Stimulated activated CD8-positive, alpha-beta memory T cell treated with anti-CD3 and anti-CD28 coated beads, Interleukin-7, amount 100 ng/mL, for 1 hour (primary cell): ENCODE data around the gene LCN2.

Source experiments
- DNase-seq, 2 donors: peaks; one replicate each; pipeline ENCODE4 v3.0.0-alpha.2; 2020; ENCODE audit warnings: low read depth in 2 of 2

Gene LCN2

DNA sequence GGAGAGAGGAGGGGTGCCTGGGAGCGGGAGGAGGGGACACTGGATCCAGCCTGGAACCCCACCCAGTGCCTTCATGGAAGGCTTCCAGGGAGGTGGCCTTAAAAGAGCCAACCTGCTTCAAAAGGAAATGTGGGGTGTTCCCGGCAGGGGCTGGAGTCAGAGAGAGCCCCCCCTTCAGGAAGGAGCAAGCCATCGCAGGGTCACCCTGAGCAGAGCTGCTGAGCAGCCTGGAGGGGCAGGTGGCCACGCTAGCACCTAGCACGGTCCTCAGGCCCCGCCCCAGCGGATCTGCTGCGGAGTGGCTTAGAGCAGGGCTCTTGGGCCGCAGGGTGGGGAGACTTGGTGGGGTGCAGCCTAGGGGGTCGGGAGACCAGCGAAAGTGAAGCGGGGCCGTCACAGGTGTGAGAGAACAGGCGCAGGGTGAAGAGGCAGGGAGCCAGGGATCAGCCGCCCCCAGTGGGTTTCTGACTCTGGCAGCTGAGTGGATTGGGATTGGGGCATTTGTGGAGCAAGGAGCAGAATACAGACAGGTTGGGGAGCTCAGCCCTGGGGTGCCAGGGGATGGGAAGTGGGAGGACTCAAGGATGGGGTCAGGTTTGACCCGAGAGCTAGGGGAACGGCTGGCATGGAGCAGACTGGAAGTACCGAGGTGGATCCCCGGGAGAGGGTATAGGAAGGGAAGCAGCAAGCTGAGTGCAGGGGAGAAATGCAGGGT lies 1.5 kb downstream of the LCN2 start:
- no peak for DNase-seq

DNA sequence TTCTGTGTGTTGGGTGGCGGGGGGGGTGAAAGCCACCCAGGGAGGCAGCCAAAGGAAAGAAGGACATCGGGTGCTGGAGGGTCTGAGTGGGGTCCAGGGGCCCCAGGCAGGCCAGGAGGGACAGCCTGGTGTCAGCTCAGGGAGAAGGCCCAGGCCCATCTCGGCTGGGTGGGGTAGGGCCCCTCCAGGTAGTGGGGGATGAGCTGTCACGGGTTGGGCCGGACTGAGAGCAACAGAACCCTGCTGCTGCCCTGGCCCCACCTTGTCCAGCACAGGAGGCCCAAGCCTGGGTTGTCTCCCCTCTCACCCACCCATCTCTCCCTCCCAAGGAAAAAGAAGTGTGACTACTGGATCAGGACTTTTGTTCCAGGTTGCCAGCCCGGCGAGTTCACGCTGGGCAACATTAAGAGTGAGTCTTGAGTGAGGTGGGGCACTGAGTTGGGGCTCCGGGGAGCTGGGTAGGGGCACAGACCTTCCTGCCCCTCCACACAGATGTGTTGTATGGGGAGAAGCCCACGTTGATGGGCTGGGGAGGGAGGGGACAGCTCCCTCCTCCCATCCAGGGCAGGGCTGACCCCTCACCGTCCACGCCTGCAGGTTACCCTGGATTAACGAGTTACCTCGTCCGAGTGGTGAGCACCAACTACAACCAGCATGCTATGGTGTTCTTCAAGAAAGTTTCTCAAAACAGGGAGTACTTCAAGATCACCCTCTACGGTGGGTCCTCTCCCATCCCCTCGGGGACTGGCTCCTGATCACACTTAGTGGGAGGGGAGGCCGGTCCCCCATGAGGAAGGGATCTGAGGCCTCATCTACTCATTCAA lies 2.3 kb downstream of the LCN2 start:
- DNase-seq: no peak

DNA sequence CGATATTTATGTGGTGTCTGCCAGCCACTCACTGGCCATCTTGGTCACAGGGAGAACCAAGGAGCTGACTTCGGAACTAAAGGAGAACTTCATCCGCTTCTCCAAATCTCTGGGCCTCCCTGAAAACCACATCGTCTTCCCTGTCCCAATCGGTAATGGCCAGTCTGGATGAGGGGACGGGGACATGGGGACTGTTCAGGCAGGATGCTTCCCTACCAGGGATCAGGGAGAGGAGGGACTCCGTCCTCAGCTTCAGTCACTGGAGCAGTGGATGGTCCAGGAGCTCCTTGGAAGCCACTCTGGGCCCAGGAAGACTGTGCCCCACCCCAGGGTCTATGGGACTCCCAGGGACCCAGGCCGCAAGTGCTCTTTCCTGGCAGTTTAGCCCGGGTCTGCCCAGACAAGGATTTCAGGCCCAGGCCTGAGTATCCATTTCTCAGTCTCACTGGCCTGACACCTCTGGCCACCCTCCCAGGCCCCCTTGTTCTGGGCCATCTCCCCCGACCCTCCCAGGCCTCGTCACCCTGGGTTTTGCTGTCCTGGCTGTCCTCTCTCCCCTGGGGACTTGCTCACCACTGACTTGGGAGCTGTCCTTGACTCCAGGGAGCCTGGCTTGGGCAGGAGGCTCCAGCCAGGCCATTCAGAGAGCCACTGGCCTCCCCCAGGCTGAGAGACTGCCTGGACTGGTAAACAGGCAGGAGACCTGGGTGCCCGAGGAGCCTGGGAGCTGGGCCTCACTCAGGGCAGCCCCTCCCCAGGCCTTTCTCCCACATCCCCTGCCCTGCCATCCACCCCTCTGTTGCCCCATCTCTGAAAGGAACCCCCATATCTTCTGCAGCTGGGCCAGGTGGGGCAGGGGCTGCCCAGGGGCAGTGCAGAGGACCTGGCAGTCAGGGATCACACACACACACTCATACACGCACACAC lies 3.1 kb downstream of the LCN2 start:
- DNase-seq: no peak

DNA sequence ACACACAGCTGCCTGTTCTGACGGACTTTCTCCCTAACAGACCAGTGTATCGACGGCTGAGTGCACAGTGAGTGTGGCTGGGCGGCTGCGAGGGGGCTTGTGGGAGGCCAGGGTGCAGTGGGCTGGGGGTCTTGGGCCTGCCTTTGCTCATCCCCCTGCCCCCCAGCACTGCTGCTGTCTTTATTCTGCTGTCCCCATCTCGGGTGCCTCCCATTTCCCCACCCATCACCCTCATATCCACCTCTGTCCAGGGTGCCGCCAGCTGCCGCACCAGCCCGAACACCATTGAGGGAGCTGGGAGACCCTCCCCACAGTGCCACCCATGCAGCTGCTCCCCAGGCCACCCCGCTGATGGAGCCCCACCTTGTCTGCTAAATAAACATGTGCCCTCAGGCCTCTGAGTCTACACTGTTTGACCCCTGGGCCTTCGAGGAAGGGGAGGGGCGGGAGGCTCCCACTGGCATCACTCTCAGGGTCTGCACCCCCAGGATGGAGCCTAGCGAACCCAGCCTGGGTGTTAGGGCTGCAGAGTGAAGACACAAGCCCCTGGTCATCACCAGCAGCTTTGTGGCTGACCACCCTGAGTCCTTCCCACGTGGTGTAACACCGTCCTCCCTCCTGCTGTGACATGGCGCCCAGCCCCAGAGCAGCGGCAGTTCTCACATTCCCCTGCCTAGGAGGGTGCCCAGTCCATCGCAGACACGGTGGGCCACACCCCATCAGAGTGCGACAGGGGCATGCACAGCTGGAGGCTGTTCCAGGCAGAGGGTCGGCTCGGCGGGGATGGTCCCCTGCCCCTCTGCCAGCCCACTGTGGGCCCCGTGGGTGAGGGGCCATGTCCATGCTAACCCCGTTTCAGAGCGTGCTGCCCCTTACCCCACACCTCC lies 4.0 kb downstream of the LCN2 start:
- no peak for DNase-seq

DNA sequence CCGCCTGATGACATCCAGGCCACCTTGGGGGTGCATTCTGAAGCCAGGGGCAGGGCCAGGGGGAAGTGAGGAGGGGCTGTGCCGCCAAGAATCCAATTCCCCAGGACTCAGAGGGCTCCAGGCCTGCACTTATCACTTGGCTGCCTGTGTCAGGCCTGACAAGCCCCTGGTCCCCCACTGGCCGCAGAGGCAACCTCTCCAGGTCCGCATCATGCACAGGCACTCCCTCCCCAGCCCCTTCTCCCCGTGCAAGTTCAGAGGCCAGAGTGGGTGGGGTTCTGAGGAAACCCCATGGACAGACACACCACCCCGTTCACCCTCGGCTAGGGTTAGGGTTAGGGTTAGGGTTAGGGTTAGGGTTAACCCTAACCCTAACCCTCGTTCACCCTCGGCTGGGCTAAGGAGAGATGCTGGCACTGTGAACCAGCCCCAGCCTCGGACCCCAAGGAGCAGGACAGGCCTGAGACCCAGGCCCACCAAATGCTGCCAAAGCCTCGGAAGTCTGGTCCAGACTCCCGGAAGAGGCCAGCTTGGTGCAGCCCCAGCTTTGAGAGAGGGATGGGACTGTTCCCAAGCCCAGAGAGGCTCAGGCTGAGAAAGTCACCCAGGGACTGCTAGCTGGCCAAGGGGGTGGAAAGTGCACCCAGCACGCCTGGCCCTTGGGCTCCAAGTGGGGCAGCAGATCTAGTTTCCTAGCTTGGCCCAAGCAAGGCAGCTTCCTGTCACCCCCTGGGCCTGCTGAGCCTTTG lies 4.9 kb downstream of the LCN2 start:
- no peak for DNase-seq

DNA sequence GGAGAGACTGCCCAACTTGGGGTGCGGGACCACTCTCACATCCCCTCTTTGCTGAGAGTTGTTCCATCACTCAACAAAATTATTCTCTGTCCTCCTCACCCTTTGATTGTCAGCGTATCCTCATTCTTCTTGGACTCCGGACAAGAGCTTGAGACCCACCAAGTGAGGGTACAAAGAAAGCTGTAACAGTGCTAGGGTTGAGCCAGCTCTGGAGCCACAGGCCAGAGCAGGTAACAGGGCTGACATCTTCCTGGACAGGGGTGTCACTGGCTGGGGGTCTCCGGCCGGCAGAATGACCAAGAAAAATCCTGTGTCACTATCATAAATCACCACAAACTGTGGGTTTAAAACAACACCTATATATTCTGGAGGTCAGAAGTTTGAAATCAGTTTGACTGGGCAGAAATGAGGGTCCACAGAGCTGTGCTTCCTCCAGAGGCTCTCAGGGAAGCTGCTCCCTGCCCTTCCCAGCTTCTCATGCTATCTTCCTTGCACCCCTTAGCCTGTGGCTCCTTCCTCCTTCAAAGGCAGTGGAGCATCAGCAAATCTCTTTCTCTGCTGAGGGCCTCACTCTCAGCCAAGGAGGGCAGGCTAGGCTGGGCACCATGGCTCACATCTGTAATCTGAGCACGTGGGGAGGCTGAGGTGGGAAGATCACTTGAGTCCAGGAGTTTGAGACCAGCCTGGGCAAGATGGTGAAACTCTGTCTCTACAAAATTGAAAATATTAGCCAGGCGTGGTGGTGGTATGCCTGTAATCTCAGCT lies 6.7 kb downstream of the LCN2 start:
- no peak for DNase-seq

DNA sequence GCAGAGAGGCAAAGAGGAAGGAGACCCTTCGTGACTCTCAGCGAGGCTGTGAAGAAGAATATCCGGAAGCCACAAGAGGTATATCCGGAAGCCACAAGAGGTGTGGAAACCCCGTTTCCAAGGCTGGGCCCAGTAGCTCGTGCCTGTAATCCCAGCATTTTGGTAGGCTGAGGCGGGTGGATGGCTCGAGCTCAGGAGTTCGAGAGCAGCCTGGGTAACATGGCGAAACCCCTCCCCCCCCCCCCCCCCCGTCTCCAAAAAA lies 10.2 kb downstream of the LCN2 start:
- DNase-seq: no peak

DNA sequence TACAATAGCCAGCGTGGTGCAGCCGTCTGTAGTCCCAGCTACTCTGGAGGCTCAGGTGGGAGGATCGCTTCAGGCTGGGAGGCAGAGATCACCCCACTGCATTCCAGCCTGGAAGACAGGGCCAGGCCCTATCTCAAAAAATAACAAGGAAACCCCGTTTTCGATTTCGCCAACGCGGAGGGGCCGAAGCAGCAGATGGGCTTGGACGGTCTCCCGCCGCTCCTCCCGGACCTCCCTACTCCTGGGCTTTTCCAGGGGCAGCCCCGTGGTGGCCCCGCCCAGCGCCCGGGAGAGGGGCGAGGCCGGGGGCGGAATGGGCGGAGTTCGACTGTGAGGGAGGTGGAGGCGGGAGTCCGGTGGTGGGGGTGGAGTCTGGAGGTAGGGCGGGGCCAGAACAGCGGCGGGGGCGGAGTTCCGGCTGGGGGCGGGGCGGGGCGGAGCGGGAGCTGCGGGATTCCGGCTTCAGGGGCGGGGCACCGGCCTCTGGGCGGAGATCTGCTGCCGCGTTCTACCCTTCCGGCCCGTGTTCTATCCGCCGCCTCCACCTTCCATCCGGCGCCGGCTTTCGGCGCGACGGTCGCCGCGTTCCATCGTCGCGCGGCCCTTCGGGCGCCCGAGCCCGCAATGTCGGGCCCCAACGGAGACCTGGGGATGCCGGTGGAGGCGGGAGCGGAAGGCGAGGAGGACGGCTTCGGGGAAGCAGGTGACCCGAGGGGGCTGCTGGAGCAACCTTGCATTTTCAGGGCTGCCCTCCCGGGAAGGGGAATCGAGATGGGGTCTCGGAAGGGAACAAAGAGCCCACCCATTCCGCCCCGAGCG lies 10.7 kb downstream of the LCN2 start, which contains the start of gene BBLN:
BBLN (plus strand) TSS at position 482 of the 819 bp plus-strand sequence; CDS start at position 625, 143 bp downstream.
- DNase-seq: peak; percentile 84 to 92

DNA sequence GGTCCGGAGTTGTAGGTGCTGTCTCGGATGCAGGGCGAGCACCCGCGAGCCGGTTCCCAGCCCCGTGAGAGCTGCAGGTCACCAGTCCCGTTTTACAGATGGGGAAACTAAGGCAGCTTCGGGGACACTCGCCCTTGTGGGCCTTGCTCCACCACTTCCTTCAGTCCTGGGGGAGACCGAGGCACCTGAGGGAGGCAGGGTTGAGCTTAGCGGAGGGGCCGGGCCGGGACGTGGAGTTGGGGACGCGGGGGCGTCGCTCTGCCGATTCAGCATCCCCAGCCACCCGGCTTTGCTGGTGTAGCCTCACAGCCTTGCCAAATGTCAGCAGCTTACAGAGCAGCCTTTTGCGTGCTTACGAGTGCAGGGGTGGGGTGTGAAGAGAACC lies 11.3 kb downstream of the LCN2 start:
- DNase-seq: no peak

DNA sequence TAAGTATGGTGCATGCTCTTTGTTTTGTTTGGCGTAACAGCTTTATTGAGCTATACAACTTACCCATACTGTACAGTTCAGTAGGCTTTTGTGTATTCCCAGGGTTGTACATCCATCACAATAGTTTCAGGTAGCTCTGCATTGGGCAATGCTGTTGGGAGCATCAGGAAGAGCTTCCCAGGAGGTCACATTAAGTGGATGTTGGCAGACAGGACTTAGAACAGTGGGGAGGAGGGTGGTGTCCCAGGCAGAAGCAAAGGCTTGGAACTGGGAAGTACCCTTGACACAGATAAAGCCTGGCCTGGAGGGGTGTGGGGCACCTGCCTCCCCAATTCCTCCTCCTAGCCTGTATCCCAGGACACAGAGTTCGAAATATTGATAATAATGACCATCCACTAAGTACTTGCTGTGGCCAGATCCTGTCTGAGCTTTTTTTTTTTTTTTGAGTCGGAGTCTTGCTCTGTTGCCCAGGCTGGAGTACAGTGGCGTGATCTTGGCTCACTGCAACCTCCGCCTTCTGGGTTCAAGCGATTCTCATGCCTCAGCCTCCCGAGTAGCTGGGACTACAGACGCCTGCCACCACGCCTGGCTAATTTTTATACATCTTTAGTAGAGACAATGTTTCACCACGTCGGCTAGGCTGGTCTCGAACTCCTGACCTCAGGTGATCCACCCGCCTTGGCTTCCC lies 12.1 kb downstream of the LCN2 start:
- DNase-seq: no peak

DNA sequence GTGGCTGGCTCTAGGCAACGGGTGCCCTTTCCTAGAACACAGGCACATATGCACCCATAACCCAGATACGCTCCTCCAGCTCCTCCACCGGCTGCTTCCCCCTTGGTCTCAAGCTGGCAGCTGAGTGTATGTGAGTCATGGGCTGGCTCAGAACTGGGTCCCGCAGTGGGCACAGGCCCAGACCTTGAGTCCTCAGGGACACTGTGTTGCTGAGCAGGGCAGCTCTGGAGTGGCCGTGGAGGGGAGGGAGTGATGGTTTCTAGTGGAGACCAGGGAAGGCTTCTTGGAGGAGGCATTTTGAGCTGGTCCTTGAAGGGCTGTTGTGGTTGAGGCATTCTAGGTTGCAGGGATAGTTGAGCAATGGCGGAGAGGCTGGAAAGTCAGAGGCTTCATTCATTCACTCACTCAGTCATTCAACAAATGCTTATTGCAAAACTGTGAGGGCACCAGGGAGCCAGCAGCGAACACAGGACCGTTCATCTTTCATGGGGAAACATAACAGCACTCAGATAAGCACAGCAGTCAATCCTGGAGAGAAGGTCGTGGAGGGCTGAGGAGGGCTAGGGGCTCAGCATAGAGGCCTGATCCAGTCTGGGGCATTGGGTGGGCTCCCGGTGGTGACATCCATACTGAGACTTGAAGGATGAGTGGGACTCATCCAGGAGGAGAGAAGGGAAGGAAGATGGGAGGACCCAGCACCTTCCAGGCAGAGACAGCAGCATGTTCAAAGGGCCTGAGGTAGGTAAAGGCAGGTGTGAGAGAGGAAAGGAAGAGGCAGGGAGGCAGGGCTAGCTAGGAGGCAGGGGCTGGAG lies 13.2 kb downstream of the LCN2 start:
- DNase-seq: no peak

DNA sequence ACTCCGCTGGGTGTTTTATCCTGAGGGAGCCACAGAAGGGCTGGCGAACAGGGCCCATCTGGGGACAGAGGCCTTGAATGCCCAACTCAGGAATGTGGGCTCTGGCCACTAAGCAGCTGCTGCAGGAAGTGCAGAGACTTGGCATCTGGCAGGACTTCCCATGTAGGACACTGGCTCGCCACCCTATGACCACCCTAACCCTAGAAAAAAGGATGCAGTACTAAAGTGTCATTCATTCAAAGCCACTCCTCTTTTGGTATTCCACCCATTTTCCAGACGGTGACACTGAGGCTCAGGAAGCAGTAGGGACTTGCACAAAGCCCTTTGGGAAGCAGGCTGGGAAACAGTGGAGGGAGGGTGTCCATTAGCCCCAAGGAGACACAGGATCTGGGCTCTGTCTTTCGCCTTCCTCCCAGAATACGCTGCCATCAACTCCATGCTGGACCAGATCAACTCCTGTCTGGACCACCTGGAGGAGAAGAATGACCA lies 13.8 kb downstream of the LCN2 start:
- no peak for DNase-seq

DNA sequence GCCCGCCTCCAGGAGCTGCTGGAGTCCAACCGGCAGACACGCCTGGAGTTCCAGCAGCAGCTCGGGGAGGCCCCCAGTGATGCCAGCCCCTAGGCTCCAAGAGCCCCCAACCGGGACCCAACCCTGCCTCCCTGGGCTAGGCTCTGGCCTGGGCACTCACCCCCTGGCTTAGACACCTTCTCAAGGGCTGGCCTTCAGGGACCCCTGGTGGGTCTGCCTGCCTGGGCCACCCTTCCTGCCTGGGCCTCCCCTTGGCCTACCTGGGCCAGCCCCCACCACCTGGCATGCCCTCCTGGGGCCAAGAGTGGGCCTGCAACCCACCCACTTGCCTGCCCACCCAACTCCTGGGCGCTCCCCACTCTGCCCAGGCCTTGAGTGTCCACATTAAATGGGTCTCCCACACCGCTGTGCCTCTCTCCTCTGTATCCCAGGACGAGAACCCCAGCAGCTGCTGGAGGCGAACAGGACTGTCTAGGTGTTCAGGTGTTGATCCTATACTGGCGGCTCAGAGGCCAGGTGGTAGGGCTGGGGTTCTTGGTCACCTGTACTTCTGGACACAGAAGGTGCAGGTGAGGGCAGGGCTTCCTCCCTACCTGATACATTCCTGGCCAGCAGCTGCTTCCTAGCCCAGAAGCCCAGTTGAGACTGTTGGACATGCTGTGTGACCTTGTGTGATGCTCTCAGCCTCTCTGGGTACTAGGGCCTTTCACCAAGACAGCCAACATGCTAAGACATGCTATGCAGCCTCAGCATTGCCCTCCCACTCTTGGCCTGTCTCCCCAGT lies 14.5 kb downstream of the LCN2 start:
- DNase-seq: no peak

DNA sequence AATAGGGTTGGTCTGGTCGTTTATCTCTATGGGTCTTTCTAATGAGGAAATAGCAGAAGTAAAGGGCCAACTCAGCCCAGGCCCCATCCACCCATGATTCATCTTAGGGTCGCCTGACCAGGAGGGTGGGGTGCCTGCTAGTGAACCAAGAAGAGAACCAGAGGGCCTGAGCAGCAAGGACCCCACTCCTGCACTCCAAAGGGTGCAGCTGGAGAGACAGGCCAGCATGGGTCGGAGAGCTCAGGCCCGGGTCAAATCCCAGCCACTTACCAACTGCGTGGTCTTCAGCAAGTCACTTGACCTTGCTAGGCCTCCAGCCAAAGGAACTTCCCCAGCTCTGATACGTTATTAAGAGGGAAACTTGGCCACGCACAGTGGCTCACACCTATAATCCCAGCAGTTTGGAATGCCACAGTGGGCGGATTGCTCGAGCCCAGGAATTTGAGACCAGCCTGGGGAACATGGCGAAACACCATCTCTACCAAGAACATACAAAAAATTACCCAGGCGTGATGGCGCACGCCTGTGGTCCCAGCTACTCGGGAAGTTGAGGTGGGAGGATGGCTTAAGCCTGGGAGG lies 15.1 kb downstream of the LCN2 start:
- no peak for DNase-seq

DNA sequence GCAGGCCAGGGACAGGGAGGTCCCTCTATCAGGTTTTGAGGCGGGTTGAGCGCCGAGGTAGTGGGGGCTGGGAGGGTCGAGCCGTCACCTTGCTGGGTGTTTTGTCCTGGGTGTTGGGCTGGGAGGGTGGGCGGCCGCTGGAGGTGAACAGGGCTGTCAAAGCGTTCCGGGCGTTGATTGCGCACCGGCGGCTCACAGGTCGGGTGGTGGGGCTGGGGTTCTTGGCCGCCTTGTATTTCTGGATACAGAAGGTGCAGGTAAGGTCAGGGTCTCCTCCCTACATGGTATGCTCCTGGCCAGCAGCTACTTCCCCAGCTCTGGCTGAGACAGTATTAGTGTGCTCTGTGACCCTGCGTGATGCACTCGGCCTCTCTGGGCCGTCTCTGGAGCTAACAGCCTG lies 16.9 kb downstream of the LCN2 start:
- DNase-seq: no peak

DNA sequence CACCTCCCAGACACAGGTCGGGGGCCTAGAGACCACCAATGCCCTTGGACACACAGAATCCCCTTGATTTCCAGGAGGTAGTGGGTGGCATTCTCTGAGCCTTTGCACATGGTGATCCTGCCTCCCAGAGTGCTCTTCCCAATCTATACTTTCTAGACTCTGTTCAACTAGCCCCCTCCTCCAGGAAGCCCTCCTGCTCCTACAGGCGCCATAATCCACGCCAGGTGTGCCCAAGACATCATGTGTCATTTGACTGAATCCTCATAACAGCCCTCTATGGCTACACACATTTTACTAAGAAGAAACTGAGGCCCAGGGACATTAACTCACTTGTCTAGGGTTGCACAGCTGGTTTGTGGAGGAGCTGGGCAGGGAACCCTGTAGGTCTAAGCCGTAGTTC lies 18.0 kb downstream of the LCN2 start:
- no peak for DNase-seq
